H1 (cell line): ENCODE data around the gene CD180. TPM values are rescaled to one million over a fixed set of nuclear protein-coding genes. Genes with fewer than 3 reads are reported as not detected.

Experiments used
- polyA plus RNA-seq, 7 experiments: library from polyadenylated mRNA; depleted of rRNA in 3 of 7; stranded (reverse) in 5 of 7; unstranded in 2 of 7; fragments of >200 nt in 5 of 7; fragments of 200-250 nt in 2 of 7; gene quantifications; 1 replicate in 5 of 7; 2 replicates in 1 of 7; 4 replicates in 1 of 7; pipeline versions ENCODE4 v1.2.1 to v1.2.3, GENCODE V29; 2011 to 2013; ENCODE audit warnings: missing spikeins in 2 of 7, mixed read lengths in 2 of 7
- total RNA-seq: library from RNA; stranded (reverse); fragmentation: NEBNext Ultra II Directional; extraction: Animal tissue kit (Norgen Biotek cat#: 25700); gene quantifications from 2 replicates; pipeline ENCODE4 v1.2.1, GENCODE V29; 2021
- TF ChIP-seq, protein P1 (sequence below): IDR thresholded peaks from 2 replicates; pipeline ENCODE4 v1.6.1; 2011; ENCODE audit warnings: low read length, improper control_type of control experiment

CD180 gene
- total and polyA plus RNA-seq, 2 of the 8 experiments (the other 6 are each of a cell fraction or from before 2014, with no cell fraction given), result not detected

GRCh38 chr5:67154556-67155206 lies 41.9 kb downstream of the CD180 start (continued):
- TF ChIP-seq, protein P1, sequence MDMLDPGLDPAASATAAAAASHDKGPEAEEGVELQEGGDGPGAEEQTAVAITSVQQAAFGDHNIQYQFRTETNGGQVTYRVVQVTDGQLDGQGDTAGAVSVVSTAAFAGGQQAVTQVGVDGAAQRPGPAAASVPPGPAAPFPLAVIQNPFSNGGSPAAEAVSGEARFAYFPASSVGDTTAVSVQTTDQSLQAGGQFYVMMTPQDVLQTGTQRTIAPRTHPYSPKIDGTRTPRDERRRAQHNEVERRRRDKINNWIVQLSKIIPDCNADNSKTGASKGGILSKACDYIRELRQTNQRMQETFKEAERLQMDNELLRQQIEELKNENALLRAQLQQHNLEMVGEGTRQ, result no peak
